Measurements from ENCODE around the gene ATP5F1E. TPM values are rescaled to one million over a fixed set of nuclear protein-coding genes. Genes with fewer than 3 reads are reported as not detected.

ATP5F1E gene
- total RNA-seq, 1 donor from 2014 or later = 134 TPM

GRCh38 chr20:59074456-59074855 lies 42.3 kb upstream of the ATP5F1E start:
- peaks cover 28% of the 10 kb centered on the region for H3K27me3 ChIP-seq (ENCODE audit: low read depth)
- intact Hi-C loops (cut with micrococcal nuclease) = no loop called here
- H3K27ac ChIP-seq (replicated peaks) = no peak overlapping the region
- H3K9me3 ChIP-seq (replicated peaks) = no peaks in the 10 kb centered on the region
- no peak for DNase-seq
- H3K4me1 ChIP-seq = peaks cover 10% of the 10 kb centered on the region
- no peak for TF ChIP-seq CTCF (IDR thresholded peaks at IDR 0.05; ENCODE audit: borderline replicate concordance)
- no peaks in the 10 kb centered on the region for H3K36me3 ChIP-seq
- no peak overlapping the region for H3K4me3 ChIP-seq

- H3K4me1 ChIP-seq = peaks cover 10% of the 10 kb centered on the region
- H3K27ac ChIP-seq (replicated peaks) = no peak overlapping the region
- DNase-seq = no peak
- peaks cover 28% of the 10 kb centered on the region for H3K27me3 ChIP-seq (ENCODE audit: low read depth)
- no peaks in the 10 kb centered on the region for H3K9me3 ChIP-seq (replicated peaks)
- H3K4me3 ChIP-seq = no peak overlapping the region
- TF ChIP-seq CTCF (IDR thresholded peaks at IDR 0.05; ENCODE audit: borderline replicate concordance) = no peak
- intact Hi-C loops (cut with micrococcal nuclease) = no loop called here
- H3K36me3 ChIP-seq = no peaks in the 10 kb centered on the region
These were observed 41.4 kb upstream of the ATP5F1E start for GRCh38 chr20:59073582-59073981.

DNA sequence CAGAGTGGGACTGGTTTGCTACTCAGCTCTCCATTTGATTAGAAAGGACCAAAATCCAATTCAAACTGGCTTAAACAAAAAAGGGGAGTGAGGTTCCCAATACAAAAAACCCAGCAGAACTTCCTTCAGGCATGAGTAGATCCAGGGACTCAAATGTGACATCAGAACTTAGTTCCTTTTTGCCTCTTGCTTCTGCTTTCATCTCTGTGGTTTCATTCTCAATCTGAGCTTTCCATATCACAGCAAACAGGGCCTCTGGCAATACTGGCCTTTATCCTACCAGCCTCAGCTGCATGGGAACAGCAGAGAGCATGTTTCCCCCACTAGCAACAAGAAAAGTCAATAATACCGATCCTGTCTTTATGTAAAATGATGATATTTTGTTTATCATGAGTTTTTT lies 39.1 kb upstream of the ATP5F1E start:
- TF ChIP-seq CTCF (IDR thresholded peaks at IDR 0.05; ENCODE audit: borderline replicate concordance) = no peak
- intact Hi-C loops (cut with micrococcal nuclease) = no loop called here
- H3K9me3 ChIP-seq (replicated peaks) = no peaks in the 10 kb centered on the region
- no peak for DNase-seq
- H3K27ac ChIP-seq (replicated peaks) = no peak overlapping the region
- no peak overlapping the region for H3K4me3 ChIP-seq
- H3K36me3 ChIP-seq = no peaks in the 10 kb centered on the region
- H3K4me1 ChIP-seq = peaks cover 10% of the 10 kb centered on the region
- peaks cover 7% of the 10 kb centered on the region for H3K27me3 ChIP-seq (ENCODE audit: low read depth)

- DNase-seq = no peak
- Histone ChIP-seq H3K4me3 (no peak overlapping the region), H3K9me3 (replicated peaks) (no peaks in the 10 kb centered on the region), H3K27ac (replicated peaks) (no peak overlapping the region), H3K4me1 (peaks cover 14% of the 10 kb centered on the region), H3K36me3 (no peaks in the 10 kb centered on the region), H3K27me3 (ENCODE audit: low read depth) (no peaks in the 10 kb centered on the region)
- no peak for TF ChIP-seq CTCF (IDR thresholded peaks at IDR 0.05; ENCODE audit: borderline replicate concordance)
- intact Hi-C loops (cut with micrococcal nuclease) = no loop called here
These were observed 36.9 kb upstream of the ATP5F1E start for GRCh38 chr20:59069026-59069425.

- no peak overlapping the region for H3K4me3 ChIP-seq
- no peak overlapping the region for H3K27ac ChIP-seq (replicated peaks)
- peaks cover 16% of the 10 kb centered on the region for H3K4me1 ChIP-seq
- no peaks in the 10 kb centered on the region for H3K36me3 ChIP-seq
- DNase-seq = no peak
- no peaks in the 10 kb centered on the region for H3K27me3 ChIP-seq (ENCODE audit: low read depth)
- intact Hi-C loops (cut with micrococcal nuclease) = no loop called here
- H3K9me3 ChIP-seq (replicated peaks) = no peaks in the 10 kb centered on the region
- no peak for TF ChIP-seq CTCF (IDR thresholded peaks at IDR 0.05; ENCODE audit: borderline replicate concordance)
These were observed 36.4 kb upstream of the ATP5F1E start for GRCh38 chr20:59068534-59068933.
